GM12878 (cell line): ENCODE measurements around the gene LONP1. TPM values are rescaled to one million over a fixed set of nuclear protein-coding genes. Genes with fewer than 3 reads are reported as not detected.
"Not testable (repeated sequence)": the region's sequence is repeated elsewhere in the genome, so short reads cannot be mapped to it uniquely, and the experiment has no call there.

ENCODE experiments used
- ATAC-seq: fragments of 200-7000 bp; cut with Tn5 transposase; 3 replicates; pipeline ENCODE4 v1.9.1; 2020; ENCODE audit warnings: mild to moderate bottlenecking, moderate library complexity
- BruUV-seq: library from RNA; stranded (reverse); fragments of 400-500 nt; replicated peaks from 2 replicates; lab custom pipeline; 2021; lab: Mats Ljungman, UMichigan
- CTCF ChIA-PET: fragments of 300-600 bp; sonication (Branson Sonifier 250); formaldehyde crosslinking; extraction: SDS; loops from one replicate; lab custom pipeline; 2021; ENCODE audit warnings: inconsistent platforms; lab: Yijun Ruan, JAX
- POLR2A ChIA-PET: fragments of 350-600 bp; formaldehyde crosslinking; extraction: SDS; loops from one replicate; lab custom pipeline; 2021; ENCODE audit warnings: inconsistent platforms; lab: Charles Lee
- RAD21 ChIA-PET: fragments of 300-600 bp; sonication (Branson Sonifier 250); formaldehyde crosslinking; loops from one replicate; lab custom pipeline; 2023; ENCODE audit warnings: antibody characterized with exemption; ENCODE audit not compliant: unreplicated experiment; lab: Charles Lee
- SMC1A ChIA-PET: fragments of 300-600 bp; sonication (Branson Sonifier 250); formaldehyde crosslinking; loops from one replicate; lab custom pipeline; 2023; ENCODE audit not compliant: unreplicated experiment, uncharacterized antibody; lab: Charles Lee
- DNase-seq: peaks from one replicate; pipeline ENCODE4 v3.0.0-alpha.2; 2011; ENCODE audit warnings: low read depth, low spot score
- FAIRE-seq: peaks from 3 replicates; lab custom pipeline; 2011; peaks lifted over from hg19 to GRCh38; lab: Jason Lieb, UNC
- H2AFZ ChIP-seq: 2 replicates; pipeline ENCODE4 v1.6.0; 2011; ENCODE audit warnings: low read depth, low read length, control low read depth; ENCODE audit not compliant: control insufficient read depth
- H3K27ac ChIP-seq: 2 replicates; pipeline ENCODE4 v1.5.1; 2011; ENCODE audit warnings: control low read depth; ENCODE audit not compliant: control insufficient read depth, insufficient read depth
- H3K27me3 ChIP-seq, 2 experiments: replicated peaks in 1 of 2; 2 replicates each; pipeline versions ENCODE4 v1.6.0 to v1.6.1; 2011; ENCODE audit warnings: low read length in 1 of 2; ENCODE audit not compliant: control insufficient read depth in 2 of 2, insufficient read depth in 2 of 2
- H3K36me3 ChIP-seq, 2 experiments: 2 replicates each; pipeline ENCODE4 v1.5.1; 2011; ENCODE audit warnings: low read length in 1 of 2; ENCODE audit not compliant: control insufficient read depth in 2 of 2, insufficient read depth in 2 of 2
- H3K4me1 ChIP-seq: 2 replicates; pipeline ENCODE4 v1.6.1; 2011; ENCODE audit warnings: mild to moderate bottlenecking, low read length, moderate library complexity, mixed read lengths; ENCODE audit not compliant: control insufficient read depth, insufficient read depth
- H3K4me2 ChIP-seq: 2 replicates; pipeline ENCODE4 v1.6.0; 2011; ENCODE audit warnings: control low read depth; ENCODE audit not compliant: control insufficient read depth, insufficient read depth
- H3K4me3 ChIP-seq: fragments of 200-600 bp; sonication (generic); 2 replicates; pipeline ENCODE4 v1.5.1; 2016
- H3K79me2 ChIP-seq: 2 replicates; pipeline ENCODE4 v1.6.0; 2011; ENCODE audit warnings: low read length; ENCODE audit not compliant: control insufficient read depth, insufficient read depth
- H3K9ac ChIP-seq: 2 replicates; pipeline ENCODE4 v1.8.0; 2011; ENCODE audit warnings: low read length, control low read depth, mixed read lengths; ENCODE audit not compliant: control insufficient read depth, insufficient read depth
- H3K9me3 ChIP-seq: replicated peaks from 3 replicates; pipeline ENCODE4 v1.5.1; 2011; ENCODE audit warnings: mild to moderate bottlenecking, low read length; ENCODE audit not compliant: control insufficient read depth, insufficient read depth
- H4K20me1 ChIP-seq: 2 replicates; pipeline ENCODE4 v1.6.0; 2011; ENCODE audit not compliant: control insufficient read depth, insufficient read depth
- JUNB ChIP-seq: IDR thresholded peaks from 2 replicates; pipeline ENCODE4 v1.6.1; 2016; ENCODE audit warnings: antibody characterized with exemption, mild to moderate bottlenecking
- NFXL1 ChIP-seq: fragments of 450-650 bp; IDR thresholded peaks from 2 replicates; pipeline ENCODE4 v1.6.1; 2017; ENCODE audit warnings: antibody characterized with exemption, mild to moderate bottlenecking, borderline replicate concordance
- POLR2AphosphoS5 ChIP-seq: IDR thresholded peaks from 2 replicates; pipeline ENCODE4 v1.6.1; 2011; ENCODE audit warnings: mild to moderate bottlenecking, low read length, inconsistent platforms
- TCF3 ChIP-seq: IDR thresholded peaks from 2 replicates; pipeline ENCODE4 v1.6.1; 2012; ENCODE audit warnings: low read depth, mild to moderate bottlenecking, low read length, borderline replicate concordance; ENCODE audit not compliant: insufficient read depth
- ZNF217 ChIP-seq: fragments of 450-650 bp; IDR thresholded peaks from 2 replicates; pipeline ENCODE4 v1.6.1; 2017; ENCODE audit warnings: antibody characterized with exemption, mild to moderate bottlenecking
- WGBS: methylation state at CpG from one replicate; pipeline ENCODE4 v1.1.6; 2016; ENCODE audit warnings: low lambda C conversion rate; ENCODE audit not compliant: insufficient replicate concordance, insufficient coverage; ENCODE audit errors: missing lambda C conversion rate; 5-methylcytosine and 5-hydroxymethylcytosine counted together
- in situ Hi-C: fragments of 300-500 bp; cut with MboI; formaldehyde crosslinking; loops from 9 replicates; pipeline ENCODE4 v1.14.3; 2018; ENCODE audit warnings: mixed read lengths
- intact Hi-C: fragments of 100-400 bp; cut with micrococcal nuclease; formaldehyde crosslinking; loops from one replicate; pipeline ENCODE4 v1.14.2; 2022; ENCODE audit not compliant: unreplicated experiment
- polyA plus RNA-seq, 11 experiments: library from polyadenylated mRNA; depleted of rRNA in 4 of 11; unstranded in 6 of 11; stranded (reverse) in 5 of 11; fragments of >200 nt; fragmentation: Nextera tagmentation in 4 of 11; fragmentation: Illumina TruSeq in 1 of 11; extraction: Ambion mirVana in 4 of 11; extraction: Trizol in 1 of 11; gene quantifications; 1 replicate in 1 of 11; 2 replicates in 10 of 11; pipeline versions ENCODE4 v1.2.1 to v1.2.3, GENCODE V29; 2011 to 2016; ENCODE audit warnings: inconsistent platforms in 2 of 11, missing spikeins in 2 of 11, low read depth in 1 of 11
- total RNA-seq, 4 experiments: library from RNA; depleted of rRNA in 3 of 4; stranded (reverse); fragments of >200 nt in 3 of 4; fragmentation: Illumina TruSeq in 1 of 4; extraction: Trizol in 1 of 4; gene quantifications; 2 replicates each; pipeline versions ENCODE4 v1.2.1 to v1.2.3, GENCODE V29; 2013 to 2021
- TF ChIP-seq, protein P1 (sequence below): IDR thresholded peaks from 2 replicates; pipeline ENCODE4 v1.6.1; 2011; ENCODE audit warnings: low read depth, mild to moderate bottlenecking, low read length, moderate library complexity, borderline replicate concordance; ENCODE audit errors: extremely low read depth

The LONP1 gene
- total and polyA plus RNA-seq, 10 of the 15 experiments (the other 5 are each of a cell fraction or from before 2014, with no cell fraction given), result 0.61 to 136 (median 59.5) TPM

DNA sequence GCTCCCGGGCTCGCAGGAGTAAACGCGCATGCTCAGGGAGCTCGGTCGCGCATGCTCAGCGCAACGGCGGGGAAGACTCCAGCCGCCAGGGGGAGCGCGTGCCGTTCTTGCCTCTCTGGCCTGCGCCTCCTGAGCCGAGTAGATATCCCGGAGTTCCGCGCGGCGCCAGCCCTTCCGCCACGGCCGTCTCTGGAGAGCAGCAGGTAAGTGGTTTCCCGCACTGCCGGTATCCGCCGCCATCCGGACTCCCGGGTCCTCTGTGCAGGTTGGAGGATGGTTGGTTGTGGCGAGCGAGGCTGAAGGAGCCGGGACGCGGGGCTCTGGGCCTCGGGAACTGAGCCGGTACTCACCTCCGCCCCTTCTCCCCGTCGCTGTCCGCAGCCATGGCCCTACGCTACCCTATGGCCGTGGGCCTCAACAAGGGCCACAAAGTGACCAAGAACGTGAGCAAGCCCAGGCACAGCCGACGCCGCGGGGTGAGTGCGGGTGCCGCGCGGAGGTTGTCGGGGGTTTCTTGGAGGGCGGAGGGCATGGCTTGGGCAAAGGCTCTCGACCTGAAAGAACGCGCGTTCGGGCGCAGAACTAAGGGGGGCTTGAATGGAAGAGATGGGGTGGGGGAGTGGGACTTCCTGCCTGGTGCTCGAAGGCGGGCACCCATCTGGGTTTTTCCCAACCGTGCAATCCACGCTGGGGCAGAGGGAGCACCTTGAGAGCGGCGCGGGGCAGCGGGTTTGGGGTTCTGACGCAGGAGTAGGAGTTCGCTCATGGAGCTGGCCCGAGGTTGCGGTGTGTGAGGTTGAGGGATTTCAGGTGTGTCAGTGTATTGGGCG is 29.6 kb downstream of the LONP1 start, which contains the start of gene RPL36 (continued):
- TF ChIP-seq, protein P1, sequence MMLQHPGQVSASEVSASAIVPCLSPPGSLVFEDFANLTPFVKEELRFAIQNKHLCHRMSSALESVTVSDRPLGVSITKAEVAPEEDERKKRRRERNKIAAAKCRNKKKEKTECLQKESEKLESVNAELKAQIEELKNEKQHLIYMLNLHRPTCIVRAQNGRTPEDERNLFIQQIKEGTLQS, result 0 out of 2 replicates have a peak, but pooled peaks have one; percentile 36
- TF ChIP-seq POLR2AphosphoS5 (peak; percentile 99), ZNF217 (no peak), JUNB (no peak), TCF3 (peak; percentile 71; the same call in 1 of the 2 replicates), NFXL1 (no peak)

DNA sequence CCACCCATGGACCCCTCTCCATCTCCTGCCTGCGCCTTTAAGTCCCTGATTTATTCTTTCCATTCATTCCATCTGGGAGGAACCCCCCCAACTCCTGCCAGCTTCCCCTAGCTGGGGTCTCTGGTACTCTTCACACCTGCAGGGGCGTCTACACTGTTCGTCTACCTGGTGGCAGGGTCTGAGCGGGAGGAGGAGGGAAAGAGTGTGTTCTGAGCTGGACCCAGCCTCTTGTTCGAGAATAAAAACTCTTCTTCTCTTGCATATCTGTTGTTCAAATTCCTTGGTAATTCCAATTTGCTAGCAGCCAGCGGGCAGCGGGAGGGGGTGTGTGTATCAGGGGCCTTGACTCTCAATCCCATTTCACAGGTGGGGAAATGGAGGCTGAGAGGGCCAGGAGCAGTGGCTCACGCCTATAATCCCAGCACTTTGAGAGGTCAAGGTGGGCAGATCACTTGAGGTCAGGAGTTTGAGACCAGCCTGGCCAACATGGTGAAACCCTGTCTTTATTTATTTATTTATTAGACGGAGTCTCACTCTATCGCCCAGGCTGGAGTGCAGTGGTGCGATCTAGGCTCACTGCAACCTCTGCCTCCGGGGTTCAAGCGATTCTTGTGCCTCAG is 31.6 kb downstream of the LONP1 start:
- H3K27me3 ChIP-seq, H3K4me3 ChIP-seq, H3K27ac ChIP-seq, FAIRE-seq, H3K9me3 ChIP-seq, BruUV-seq, H2AFZ ChIP-seq, H3K4me1 ChIP-seq, DNase-seq, ATAC-seq, H4K20me1 ChIP-seq, H3K4me2 ChIP-seq, H3K9ac ChIP-seq: not testable (repeated sequence)
- Histone ChIP-seq H3K36me3 (peaks cover 6 to 19% of the 10 kb centered on the region in 2 experiments; a peak in 3 of 4 replicates), H3K79me2 (peaks cover 36% of the 10 kb centered on the region)
- in situ Hi-C loops, result loop anchor here (10.0 kb wide), 1 partner anchor 1444 kb away; the partner anchor contains the start of gene YJU2
- SMC1A ChIA-PET, result interaction anchor here (0.8 to 1.2 kb wide), 2 partner anchors 63 to 67 kb away, joined by 4 read pairs; no protein-coding TSS in a partner anchor
- intact Hi-C loops, result loop anchor here (5.0 kb wide), 1 partner anchor 66 kb away; the partner anchor contains the start of genes SAFB and SAFB2
- CTCF ChIA-PET, result interaction anchor here (1.4 to 3.7 kb wide), 5 partner anchors 18 to 67 kb away, joined by 3 to 74 read pairs (median 21); partner anchors contain the start of genes CATSPERD, LONP1, SAFB and SAFB2
- WGBS, result 87% methylated on average over 13 of the region's 13 CpGs
- RAD21 ChIA-PET, result interaction anchor here (1.9 kb wide), 1 partner anchor 30 kb away, joined by 6 read pairs; no protein-coding TSS in a partner anchor
- POLR2A ChIA-PET, result interaction anchor here (0.5 to 2.0 kb wide), 2 partner anchors 32 to 852 kb away, joined by 4 to 14 read pairs; partner anchors contain the start of genes CATSPERD and LONP1
